Activated T-helper 1 cell treated with anti-CD3 and anti-CD28 coated beads, Interleukin-2, amount 50 U/mL, for 16 hours (primary cell): Measurements from ENCODE around the gene GPR158.

Source experiments
- DNase-seq, 2 donors: peaks; one replicate each; pipeline ENCODE4 v3.0.0-alpha.2; 2020; ENCODE audit warnings: low read depth in 1 of 2, low spot score in 1 of 2

GPR158 gene

GRCh38 chr10:25557136-25557535 is 382.3 kb downstream of the GPR158 start:
- no peak for DNase-seq

- DNase-seq, result no peak
Measured at GRCh38 chr10:25561758-25562157, 387.0 kb downstream of the GPR158 start.

- DNase-seq, result no peak
Measured at GRCh38 chr10:25562547-25562946, 387.7 kb downstream of the GPR158 start.

- DNase-seq, result no peak
Measured at GRCh38 chr10:25564351-25564750, 389.6 kb downstream of the GPR158 start.

GRCh38 chr10:25565570-25565969 is 390.8 kb downstream of the GPR158 start:
- no peak for DNase-seq

- no peak for DNase-seq
Measured at GRCh38 chr10:25573316-25573715, 398.5 kb downstream of the GPR158 start.

GRCh38 chr10:25575343-25575742 is 400.5 kb downstream of the GPR158 start:
- no peak for DNase-seq

GRCh38 chr10:25578061-25578460 is 403.3 kb downstream of the GPR158 start:
- DNase-seq, result no peak

- DNase-seq, result no peak
Measured at GRCh38 chr10:25582961-25583360, 408.2 kb downstream of the GPR158 start.

GRCh38 chr10:25600651-25601050 is 425.9 kb downstream of the GPR158 start:
- DNase-seq, result no peak

- DNase-seq, result no peak
Measured at GRCh38 chr10:25604591-25604990, 429.8 kb downstream of the GPR158 start.

GRCh38 chr10:25614652-25615051 is 439.9 kb downstream of the GPR158 start:
- no peak for DNase-seq

- DNase-seq, result no peak
Measured at GRCh38 chr10:25615926-25616325, 441.1 kb downstream of the GPR158 start.

- DNase-seq, result no peak
Measured at GRCh38 chr10:25616903-25617592, 442.2 kb downstream of the GPR158 start.

- DNase-seq, result no peak
Measured at GRCh38 chr10:25627606-25628005, 452.8 kb downstream of the GPR158 start.

GRCh38 chr10:25629333-25629732 is 454.5 kb downstream of the GPR158 start:
- DNase-seq, result no peak

- DNase-seq, result no peak
Measured at GRCh38 chr10:25631471-25631870, 456.7 kb downstream of the GPR158 start.

GRCh38 chr10:25632802-25633201 is 458.0 kb downstream of the GPR158 start:
- DNase-seq, result no peak

- no peak for DNase-seq
Measured at GRCh38 chr10:25633542-25633941, 458.7 kb downstream of the GPR158 start.

GRCh38 chr10:25639646-25640045 is 464.8 kb downstream of the GPR158 start:
- DNase-seq, result no peak

GRCh38 chr10:25641595-25641994 is 466.8 kb downstream of the GPR158 start:
- DNase-seq, result no peak

- no peak for DNase-seq
Measured at GRCh38 chr10:25642721-25643120, 467.9 kb downstream of the GPR158 start.

- no peak for DNase-seq
Measured at GRCh38 chr10:25646371-25646770, 471.6 kb downstream of the GPR158 start.
